Activated B cell treated with CpG ODN at 0.5 μM for 24 hours (primary cell): ENCODE results near the gene VPREB3. TPM values are rescaled to one million over a fixed set of nuclear protein-coding genes. Genes with fewer than 3 reads are reported as not detected.

Experiments
- ATAC-seq: fragments of 200-7000 bp; cut with Tn5 transposase; one replicate; pipeline ENCODE4 v1.10.0; 2021; ENCODE audit warnings: low read depth, mild to moderate bottlenecking, moderate library complexity
- CTCF ChIA-PET: fragments of 350-600 bp; sonication (Branson Sonifier 250); formaldehyde crosslinking; loops from one replicate; lab custom pipeline; 2021; ENCODE audit warnings: antibody characterized with exemption; lab: Charles Lee
- POLR2A ChIA-PET: fragments of 350-600 bp; sonication (Branson Sonifier 250); formaldehyde crosslinking; loops from one replicate; lab custom pipeline; 2021; ENCODE audit warnings: antibody characterized with exemption; lab: Charles Lee
- DNase-seq: peaks from one replicate; pipeline ENCODE4 v3.0.0; 2022
- H3K27ac Mint-ChIP-seq: one replicate; pipeline ENCODE4 v1.8.0; 2020; ENCODE audit warnings: mixed read lengths
- H3K27me3 Mint-ChIP-seq: one replicate; pipeline ENCODE4 v1.8.0; 2021; ENCODE audit warnings: mixed read lengths
- H3K36me3 Mint-ChIP-seq: one replicate; pipeline ENCODE4 v1.8.0; 2021; ENCODE audit warnings: low read depth, mixed read lengths
- H3K4me1 Mint-ChIP-seq: one replicate; pipeline ENCODE4 v1.8.0; 2021; ENCODE audit warnings: mixed read lengths
- H3K4me3 Mint-ChIP-seq: one replicate; pipeline ENCODE4 v1.8.0; 2020; ENCODE audit warnings: mild to moderate bottlenecking, mixed read lengths
- H3K9me3 Mint-ChIP-seq: one replicate; pipeline ENCODE4 v1.8.0; 2020; ENCODE audit warnings: mixed read lengths
- intact Hi-C: fragments of 100-400 bp; cut with micrococcal nuclease; formaldehyde crosslinking; loops from one replicate; pipeline ENCODE4 v1.15.1; 2024
- total RNA-seq: library from RNA; stranded (reverse); gene quantifications from 2 replicates; pipeline ENCODE4 v1.2.3, GENCODE V29; 2022
- TF ChIP-seq, protein P1 (sequence below): fragments of 200-600 bp; IDR thresholded peaks from one replicate; pipeline ENCODE4 v1.8.0; 2022; ENCODE audit warnings: antibody characterized with exemption, mild to moderate bottlenecking

Gene VPREB3
- total RNA-seq, 1 donor from 2014 or later, result 15.9 TPM

DNA sequence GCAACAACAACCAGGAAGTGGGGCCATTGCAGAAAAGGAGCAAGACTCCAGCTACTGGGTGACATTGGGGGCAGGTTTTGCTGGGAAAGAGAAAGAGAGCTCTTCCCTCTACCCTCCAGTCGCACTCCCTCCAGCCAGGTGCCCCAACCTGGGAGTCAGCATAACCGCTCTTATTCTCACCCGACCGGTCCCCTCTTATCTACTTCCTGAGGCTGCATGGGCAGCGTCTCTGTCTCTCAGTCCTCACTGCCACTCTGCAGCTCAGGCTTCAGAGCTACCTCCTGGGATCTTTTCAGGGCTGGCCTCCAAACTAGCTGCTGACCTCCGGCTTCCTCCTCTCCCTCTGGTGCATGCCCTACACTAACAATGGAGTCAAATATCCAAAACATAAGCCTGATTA is 8.4 kb downstream of the VPREB3 start:
- no peak for ATAC-seq
- peaks cover 19% of the 10 kb centered on the region for H3K4me1 Mint-ChIP-seq
- H3K9me3 Mint-ChIP-seq, result peaks cover 4% of the 10 kb centered on the region
- H3K36me3 Mint-ChIP-seq, result peaks cover 22% of the 10 kb centered on the region
- no peak overlapping the region for H3K4me3 Mint-ChIP-seq
- ChIA-PET CTCF (no interaction called here), POLR2A (no interaction called here)
- H3K27ac Mint-ChIP-seq, result no peak overlapping the region
- no peaks in the 10 kb centered on the region for H3K27me3 Mint-ChIP-seq
- intact Hi-C loops, result no loop called here
- no peak for DNase-seq
- TF ChIP-seq, protein P1, sequence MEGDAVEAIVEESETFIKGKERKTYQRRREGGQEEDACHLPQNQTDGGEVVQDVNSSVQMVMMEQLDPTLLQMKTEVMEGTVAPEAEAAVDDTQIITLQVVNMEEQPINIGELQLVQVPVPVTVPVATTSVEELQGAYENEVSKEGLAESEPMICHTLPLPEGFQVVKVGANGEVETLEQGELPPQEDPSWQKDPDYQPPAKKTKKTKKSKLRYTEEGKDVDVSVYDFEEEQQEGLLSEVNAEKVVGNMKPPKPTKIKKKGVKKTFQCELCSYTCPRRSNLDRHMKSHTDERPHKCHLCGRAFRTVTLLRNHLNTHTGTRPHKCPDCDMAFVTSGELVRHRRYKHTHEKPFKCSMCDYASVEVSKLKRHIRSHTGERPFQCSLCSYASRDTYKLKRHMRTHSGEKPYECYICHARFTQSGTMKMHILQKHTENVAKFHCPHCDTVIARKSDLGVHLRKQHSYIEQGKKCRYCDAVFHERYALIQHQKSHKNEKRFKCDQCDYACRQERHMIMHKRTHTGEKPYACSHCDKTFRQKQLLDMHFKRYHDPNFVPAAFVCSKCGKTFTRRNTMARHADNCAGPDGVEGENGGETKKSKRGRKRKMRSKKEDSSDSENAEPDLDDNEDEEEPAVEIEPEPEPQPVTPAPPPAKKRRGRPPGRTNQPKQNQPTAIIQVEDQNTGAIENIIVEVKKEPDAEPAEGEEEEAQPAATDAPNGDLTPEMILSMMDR, result no peak

- CTCF ChIA-PET, result no interaction called here
- no peak overlapping the region for H3K27ac Mint-ChIP-seq
- H3K9me3 Mint-ChIP-seq, result peaks cover 4% of the 10 kb centered on the region
- H3K27me3 Mint-ChIP-seq, result no peaks in the 10 kb centered on the region
- TF ChIP-seq, protein P1, result no peak
- DNase-seq (no peak), ATAC-seq (no peak)
- POLR2A ChIA-PET, result interaction anchor here (0.5 to 0.6 kb wide), 2 partner anchors 13 to 54 kb away, joined by 4 to 7 read pairs; no protein-coding TSS in a partner anchor
- H3K4me3 Mint-ChIP-seq, result no peak overlapping the region
- peaks cover 7% of the 10 kb centered on the region for H3K4me1 Mint-ChIP-seq
- intact Hi-C loops, result no loop called here
- peaks cover 22% of the 10 kb centered on the region for H3K36me3 Mint-ChIP-seq
These were observed 9.7 kb downstream of the VPREB3 start for GRCh38 chr22:23744485-23744884.

DNA sequence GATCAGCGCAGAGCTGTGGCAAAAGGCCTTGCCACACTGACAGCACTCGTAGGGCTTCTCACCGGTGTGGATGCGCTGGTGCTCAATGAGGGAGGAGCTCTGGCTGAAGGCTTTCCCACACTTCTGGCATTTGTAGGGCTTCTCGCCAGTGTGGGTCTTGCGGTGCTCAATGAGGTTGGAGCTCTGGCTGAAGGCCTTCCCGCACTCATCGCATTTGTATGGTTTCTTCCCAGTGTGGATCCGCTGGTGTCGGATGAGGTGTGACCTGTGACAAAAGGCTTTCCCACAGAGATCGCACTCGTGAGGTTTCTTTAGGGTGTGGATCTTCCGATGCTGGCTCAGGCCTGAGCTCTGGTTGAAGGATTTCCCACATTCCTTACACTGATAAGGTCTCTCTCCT is 10.2 kb downstream of the VPREB3 start:
- peaks cover 7% of the 10 kb centered on the region for H3K4me1 Mint-ChIP-seq
- CTCF ChIA-PET, result no interaction called here
- DNase-seq (no peak), ATAC-seq (no peak)
- POLR2A ChIA-PET, result interaction anchor here (0.5 kb wide), 1 partner anchor 55 kb away, joined by 4 read pairs; no protein-coding TSS in a partner anchor
- no peak overlapping the region for H3K4me3 Mint-ChIP-seq
- TF ChIP-seq, protein P1, result no peak
- intact Hi-C loops, result no loop called here
- H3K27me3 Mint-ChIP-seq, result no peaks in the 10 kb centered on the region
- peaks cover 22% of the 10 kb centered on the region for H3K36me3 Mint-ChIP-seq
- peaks cover 4% of the 10 kb centered on the region for H3K9me3 Mint-ChIP-seq
- H3K27ac Mint-ChIP-seq, result no peak overlapping the region

GRCh38 chr22:23743303-23743705 is 10.9 kb downstream of the VPREB3 start:
- TF ChIP-seq, protein P1, result no peak
- intact Hi-C loops, result no loop called here
- ChIA-PET POLR2A (no interaction called here), CTCF (no interaction called here)
- no peaks in the 10 kb centered on the region for H3K27me3 Mint-ChIP-seq
- DNase-seq, result no peak
- H3K4me3 Mint-ChIP-seq, result no peak overlapping the region
- H3K4me1 Mint-ChIP-seq, result peaks cover 7% of the 10 kb centered on the region
- ATAC-seq, result no peak
- no peak overlapping the region for H3K27ac Mint-ChIP-seq
- H3K36me3 Mint-ChIP-seq, result peaks cover 22% of the 10 kb centered on the region
- H3K9me3 Mint-ChIP-seq, result peaks cover 4% of the 10 kb centered on the region

DNA sequence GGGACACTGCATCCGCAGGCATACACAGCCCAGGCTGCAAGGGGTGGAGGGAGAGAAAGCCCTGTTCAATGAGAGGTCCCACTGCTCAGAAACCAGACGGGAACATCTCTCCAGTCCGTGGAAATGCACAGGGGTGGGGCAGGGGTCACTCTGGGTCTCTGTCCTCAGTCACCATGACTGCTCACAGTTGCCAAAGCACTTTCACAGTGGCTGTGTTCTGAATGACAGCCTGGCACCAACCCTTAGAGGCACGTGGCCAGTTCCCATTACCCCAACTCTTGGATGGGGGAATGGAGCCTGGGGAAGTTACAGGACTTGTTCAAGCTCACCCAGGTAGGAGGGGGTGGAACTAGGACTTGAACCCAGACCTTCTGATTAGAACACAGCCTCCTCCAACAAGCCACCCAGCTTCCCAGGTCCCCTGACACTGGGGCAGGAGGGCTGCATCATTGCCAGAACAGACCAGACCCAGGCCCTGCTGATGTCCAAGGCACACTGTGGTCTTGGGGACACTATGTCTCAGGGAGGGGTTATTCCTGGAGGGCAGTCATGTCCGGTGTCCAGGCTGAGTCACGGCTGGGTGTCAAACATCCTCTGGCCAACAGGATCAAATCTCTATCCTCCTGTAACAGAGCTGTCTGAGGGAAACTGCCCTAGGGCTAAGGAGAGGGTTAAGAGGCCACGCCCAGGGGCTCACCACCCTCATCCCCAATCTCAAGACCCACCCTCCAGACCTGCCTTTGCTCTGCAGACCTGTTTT is 11.5 kb downstream of the VPREB3 start:
- Mint-ChIP-seq H3K9me3 (peaks cover 4% of the 10 kb centered on the region), H3K27me3 (no peaks in the 10 kb centered on the region), H3K4me1 (peaks cover 7% of the 10 kb centered on the region), H3K27ac (no peak overlapping the region), H3K4me3 (no peak overlapping the region), H3K36me3 (peaks cover 22% of the 10 kb centered on the region)
- intact Hi-C loops, result no loop called here
- CTCF ChIA-PET, result no interaction called here
- no peak for ATAC-seq
- TF ChIP-seq, protein P1, result no peak
- DNase-seq, result no peak
- POLR2A ChIA-PET, result no interaction called here
